WERI-Rb-1 (cell line): ENCODE data around the gene LAPTM5.

Experiments used
- DNase-seq: peaks from one replicate; pipeline ENCODE4 v3.0.0-alpha.2; 2020
- H3K27ac ChIP-seq: fragments of 250-450 bp; sonication (Bioruptor Pico); 2 replicates; pipeline ENCODE4 v1.5.1; 2020; ENCODE audit warnings: mild to moderate bottlenecking, moderate library complexity
- H3K27me3 ChIP-seq: fragments of 250-450 bp; sonication (Bioruptor Pico); 2 replicates; pipeline ENCODE4 v1.5.1; 2021; ENCODE audit warnings: mild to moderate bottlenecking, low read depth, moderate library complexity; ENCODE audit not compliant: insufficient read depth, severe bottlenecking
- H3K36me3 ChIP-seq: fragments of 250-450 bp; sonication (Bioruptor Pico); 2 replicates; pipeline ENCODE4 v1.5.1; 2020; ENCODE audit warnings: mild to moderate bottlenecking, moderate library complexity
- H3K4me3 ChIP-seq: 2 replicates; pipeline ENCODE4 v1.5.1; 2011; ENCODE audit warnings: low read depth, mild to moderate bottlenecking, control low read depth, low read length
- H3K9me3 ChIP-seq: fragments of 250-450 bp; sonication (Bioruptor Pico); 2 replicates; pipeline ENCODE4 v1.5.1; 2021; ENCODE audit warnings: mild to moderate bottlenecking, moderate library complexity; ENCODE audit not compliant: severe bottlenecking
- CTCF ChIP-seq: IDR thresholded peaks from 2 replicates; pipeline ENCODE4 v1.5.1; 2011; ENCODE audit warnings: low read depth, mild to moderate bottlenecking, control low read depth, inconsistent platforms, low read length

Gene LAPTM5

DNA sequence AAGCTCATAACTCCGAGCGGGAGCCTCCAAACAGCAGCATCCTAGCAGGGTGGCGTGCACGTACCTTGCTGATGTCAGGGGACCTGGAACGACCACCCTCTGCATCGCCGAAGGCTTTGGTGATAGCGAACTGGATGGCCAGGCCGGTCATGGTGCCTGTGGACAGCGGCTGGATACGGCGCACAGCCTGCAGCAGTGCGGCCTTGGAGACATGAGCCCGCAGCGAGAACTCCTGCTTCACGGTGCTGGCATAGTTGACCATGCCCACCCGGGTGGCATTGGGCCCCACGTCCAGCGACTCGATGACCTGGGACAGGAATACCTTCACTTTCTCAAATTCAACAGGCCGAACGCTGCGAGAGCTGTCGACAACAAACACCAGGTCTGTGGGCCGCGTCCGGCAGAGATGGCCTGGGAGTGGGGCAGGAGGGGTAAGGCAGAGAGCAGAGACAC is 36.2 kb downstream of the LAPTM5 start:
- TF ChIP-seq CTCF: no peak

DNA sequence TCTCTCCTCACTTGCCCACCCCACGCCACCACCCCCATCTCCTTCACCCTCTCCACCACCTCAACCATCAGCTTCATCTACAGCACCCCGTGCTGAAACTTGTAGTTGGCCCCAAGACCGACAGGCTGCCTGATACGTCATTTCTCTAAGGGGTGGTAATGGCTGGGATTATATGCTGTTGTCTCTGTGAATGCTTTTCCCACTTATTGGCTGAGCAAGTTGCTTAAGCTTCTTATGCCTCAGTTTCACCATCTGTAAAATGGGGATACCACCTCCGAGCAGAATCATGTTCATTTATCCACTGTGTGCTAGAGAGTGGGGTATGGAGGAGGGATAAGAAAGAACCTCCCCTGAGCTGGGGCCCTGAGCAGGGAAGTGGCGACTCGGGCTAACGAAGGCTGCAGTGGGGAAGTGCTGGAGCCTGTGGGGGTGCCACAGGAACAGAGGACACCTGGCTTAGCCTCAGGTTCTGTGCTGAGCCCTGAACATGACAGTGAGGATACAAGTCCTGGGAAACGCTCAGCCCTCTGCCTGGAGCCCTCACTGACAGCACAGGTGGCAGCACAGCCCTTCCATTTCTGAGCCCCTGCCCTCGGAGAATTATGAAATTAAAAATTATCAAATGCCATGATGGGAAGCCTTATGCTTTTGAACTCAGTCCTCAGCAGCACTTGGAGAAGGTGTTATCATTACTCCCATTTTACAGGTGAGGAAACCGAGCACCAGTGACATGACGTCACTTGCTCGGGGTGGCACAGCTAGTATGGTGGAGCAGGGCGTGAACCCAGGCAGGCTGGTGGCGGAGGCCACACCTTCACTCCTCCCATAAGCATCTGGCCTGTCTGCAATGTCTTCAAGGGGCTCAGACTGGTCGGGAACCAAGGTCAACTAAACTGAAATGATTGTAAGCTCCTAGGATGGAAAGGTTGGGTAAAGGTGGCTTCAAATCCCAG is 37.0 kb downstream of the LAPTM5 start:
- H3K4me3 ChIP-seq: no peak overlapping the region

More for the DNA sequence above, 36.2 kb downstream of the LAPTM5 start:
- H3K27ac ChIP-seq: no peak overlapping the region
- H3K4me3 ChIP-seq: no peak overlapping the region
- H3K36me3 ChIP-seq: no peaks in the 10 kb centered on the region
- no peak for DNase-seq
- H3K9me3 ChIP-seq: no peaks in the 10 kb centered on the region
- H3K27me3 ChIP-seq: no peaks in the 10 kb centered on the region

DNA sequence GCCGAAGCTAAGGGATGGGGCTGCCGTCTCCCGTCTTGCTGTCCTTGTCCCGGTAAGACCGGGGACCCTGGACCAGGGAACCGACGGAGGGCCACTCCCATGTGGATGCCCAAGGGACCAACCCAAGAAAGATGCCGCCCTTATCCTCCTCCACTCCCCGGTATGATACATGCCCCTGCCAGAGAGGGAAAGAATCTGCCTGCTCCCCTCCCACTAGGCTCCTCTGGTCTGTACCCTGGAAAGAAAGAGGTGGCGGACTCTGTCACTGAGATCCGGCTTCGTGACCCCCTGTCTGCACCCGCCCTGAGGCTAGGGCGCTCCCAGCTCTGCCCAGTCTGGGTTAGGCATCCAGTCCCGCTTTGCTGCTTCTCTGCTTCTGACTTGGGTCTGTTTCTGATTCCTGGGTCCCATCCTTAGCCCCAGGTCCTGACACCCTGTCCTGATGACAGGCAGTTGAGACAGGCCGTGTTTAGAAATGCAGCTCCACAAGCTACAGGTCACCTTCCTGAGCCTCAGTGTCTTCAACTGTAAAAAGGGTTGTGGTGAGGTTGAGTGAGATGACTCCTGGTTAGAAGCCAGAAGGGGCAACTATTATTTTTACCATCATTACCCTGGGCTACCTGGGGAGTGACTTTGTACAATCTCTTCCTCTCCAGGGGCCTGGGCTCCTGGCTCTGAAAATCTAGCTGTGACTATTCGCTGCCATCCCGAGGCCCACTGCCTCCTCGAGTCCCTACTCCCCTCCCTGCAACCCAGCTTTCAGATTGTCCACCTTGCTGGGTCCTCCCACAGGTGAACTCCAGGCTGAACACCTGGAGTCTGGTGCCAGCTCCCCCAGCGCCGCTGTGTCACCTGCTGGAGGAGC is 37.9 kb downstream of the LAPTM5 start:
- H3K27me3 ChIP-seq: no peaks in the 10 kb centered on the region

More for the DNA sequence above, 37.0 kb downstream of the LAPTM5 start:
- no peak for TF ChIP-seq CTCF
- H3K27me3 ChIP-seq: no peaks in the 10 kb centered on the region
- H3K9me3 ChIP-seq: peaks cover under 1% of the 10 kb centered on the region
- H3K36me3 ChIP-seq: no peaks in the 10 kb centered on the region
- DNase-seq: no peak
- H3K27ac ChIP-seq: no peak overlapping the region

DNA sequence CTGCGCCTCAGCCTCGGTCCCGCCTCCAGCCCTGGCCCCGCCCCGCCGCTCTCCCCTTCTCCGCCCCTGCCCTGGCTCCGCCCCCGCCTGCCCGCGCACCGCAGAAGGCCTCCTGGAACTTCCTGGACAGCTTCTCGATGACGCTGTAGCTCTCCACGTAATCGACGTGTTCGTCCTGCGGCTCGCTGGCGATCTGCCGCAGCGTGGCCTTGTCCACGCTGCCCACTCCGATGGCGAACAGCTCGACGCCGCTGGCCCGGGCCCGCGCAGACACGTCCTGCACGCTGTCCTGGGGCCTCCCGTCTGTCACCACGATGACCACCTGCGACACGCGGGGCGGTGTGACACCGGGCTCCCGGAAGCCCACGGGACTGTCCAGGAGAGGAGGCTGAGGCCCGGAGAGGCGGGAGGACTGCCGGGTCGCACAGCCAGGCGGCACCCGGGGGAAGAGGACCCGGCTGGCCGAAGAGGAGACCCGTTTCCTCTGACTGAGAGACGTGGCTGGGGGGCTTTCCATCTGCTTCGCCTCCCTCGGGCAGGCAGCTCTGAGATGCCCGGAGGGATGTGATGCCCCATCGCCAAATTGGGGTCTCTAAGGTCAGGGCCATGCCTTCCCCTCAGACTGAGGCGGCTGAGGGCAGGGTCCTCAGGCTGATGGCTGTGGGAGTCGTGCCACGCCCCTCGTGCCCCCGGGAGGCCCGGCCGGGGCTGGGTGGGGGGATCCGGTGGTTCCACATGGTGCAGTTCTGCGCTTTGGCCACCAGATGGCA is 38.8 kb downstream of the LAPTM5 start:
- DNase-seq: no peak
- Histone ChIP-seq H3K27me3 (no peaks in the 10 kb centered on the region), H3K9me3 (peaks cover 4% of the 10 kb centered on the region), H3K36me3 (no peaks in the 10 kb centered on the region), H3K27ac (peak overlapping the region; percentile 73), H3K4me3 (peak overlapping the region; percentile 79)
- TF ChIP-seq CTCF: peak; percentile 90

More for the DNA sequence above, 37.9 kb downstream of the LAPTM5 start:
- DNase-seq: peak; percentile 80
- no peak for TF ChIP-seq CTCF
- H3K4me3 ChIP-seq: peak overlapping the region; percentile 79
- H3K9me3 ChIP-seq: peaks cover 4% of the 10 kb centered on the region
- no peaks in the 10 kb centered on the region for H3K36me3 ChIP-seq
- no peak overlapping the region for H3K27ac ChIP-seq

GRCh38 chr1:30718091-30718635 is 39.4 kb downstream of the LAPTM5 start:
- TF ChIP-seq CTCF: no peak
- no peak overlapping the region; the same call in 1 of the 2 replicates for H3K4me3 ChIP-seq
- peak; percentile 97 for DNase-seq

More at GRCh38 chr1:30718091-30718635, 39.4 kb downstream of the LAPTM5 start:
- peak overlapping the region; percentile 6; the same call in 1 of the 2 replicates for H3K27ac ChIP-seq
- no peaks in the 10 kb centered on the region for H3K27me3 ChIP-seq
- no peaks in the 10 kb centered on the region for H3K36me3 ChIP-seq
- H3K9me3 ChIP-seq: peaks cover 4% of the 10 kb centered on the region
